ENCODE measurements around the gene CRY2. TPM values are rescaled to one million over a fixed set of nuclear protein-coding genes. Genes with fewer than 3 reads are reported as not detected.
A peak's percentile ranks its signal among the peaks of the same experiment; 100 is the strongest.

CRY2 gene
- total and polyA plus RNA-seq, 2 of the 13 experiments (the other 11 are each of a cell fraction or from before 2014, with no cell fraction given), result 10.1 to 12.2 TPM

- intact Hi-C loops (cut with micrococcal nuclease; ENCODE audit: unreplicated experiment) (no loop called here), in situ Hi-C loops (cut with HindIII; ENCODE audit: extremely low pct_ligation_motif_present, low pct_unique_long_range_greater_than_20kb) (no loop called here)
- POLR2A ChIA-PET, result interaction anchor here (0.9 kb wide), 1 partner anchor 34 kb away, joined by 3 read pairs; no protein-coding TSS in a partner anchor
- CTCF ChIA-PET (ENCODE audit: low intra/inter-chr PET ratio, low total read pairs), result no interaction called here
- Histone ChIP-seq H3K4me1 (ENCODE audit: insufficient read depth, low read length) (no peaks in the 10 kb centered on the region), H3K9ac (ENCODE audit: insufficient read depth, low read depth, low read length) (no peak overlapping the region), H2AFZ (ENCODE audit: low read length) (no peak overlapping the region), H4K20me1 (ENCODE audit: insufficient read depth, low read length) (no peaks in the 10 kb centered on the region), H3K79me2 (ENCODE audit: insufficient read depth, low read length) (no peaks in the 10 kb centered on the region), H3K4me3 (replicated peaks in 1 of 3; ENCODE audit: insufficient read depth in 1 of 3, low read depth in 2 of 3, low read length in 3 of 3) (no peak overlapping the region), H3K9me3 (ENCODE audit: low read length) (no peaks in the 10 kb centered on the region), H3K27me3 (ENCODE audit: control insufficient read depth in 1 of 2, insufficient read depth in 2 of 2, low read length in 2 of 2) (peaks cover 0 to 11% of the 10 kb centered on the region in 2 experiments; a peak in 1 of 5 replicates), H3K27ac (ENCODE audit: extremely low read length, insufficient read depth, low read length) (no peak overlapping the region), H3K4me2 (ENCODE audit: low read depth, low read length) (no peak overlapping the region), H3K36me3 (replicated peaks in 1 of 2; ENCODE audit: control insufficient read depth in 1 of 2, insufficient read depth in 2 of 2, low read length in 2 of 2) (no peaks in the 10 kb centered on the region)
- FAIRE-seq (no peak), ATAC-seq (no peak), DNase-seq (ENCODE audit: low spot score) (no peak)
- no TSS peak for BruUV-seq (replicated peaks)
- 14% methylated on average over 9 of the region's 9 CpGs for WGBS (ENCODE audit: low lambda C conversion rate)
- TF ChIP-seq ZSCAN29 (CRISPR knock-in tag; conservative IDR thresholded peaks at IDR 0.05) (no peak), ZNF768 (CRISPR knock-in tag; IDR thresholded peaks at IDR 0.05) (peak; percentile 36; the same call in 1 of the 2 replicates), ZNF501 (CRISPR knock-in tag; IDR thresholded peaks at IDR 0.05) (no peak), SKI (IDR thresholded peaks at IDR 0.05; ENCODE audit: partially characterized antibody) (no peak), KDM2A (CRISPR knock-in tag; IDR thresholded peaks at IDR 0.05; ENCODE audit: borderline replicate concordance, low read depth) (no peak)
Observed at GRCh38 chr11:45832811-45833441, 14.3 kb upstream of the CRY2 start.

GRCh38 chr11:45833761-45834160 lies 13.5 kb upstream of the CRY2 start:
- ChIA-PET CTCF (ENCODE audit: low intra/inter-chr PET ratio, low total read pairs) (no interaction called here), POLR2A (interaction anchor here (0.9 kb wide), 1 partner anchor 35 kb away, joined by 3 read pairs; no protein-coding TSS in a partner anchor)
- Histone ChIP-seq H3K4me1 (ENCODE audit: insufficient read depth, low read length) (no peaks in the 10 kb centered on the region), H3K4me2 (ENCODE audit: low read depth, low read length) (no peak overlapping the region), H3K27ac (ENCODE audit: extremely low read length, insufficient read depth, low read length) (no peak overlapping the region), H3K9me3 (ENCODE audit: low read length) (no peaks in the 10 kb centered on the region), H3K27me3 (ENCODE audit: control insufficient read depth in 1 of 2, insufficient read depth in 2 of 2, low read length in 2 of 2) (peaks cover 0 to 11% of the 10 kb centered on the region in 2 experiments; a peak in 1 of 5 replicates), H3K9ac (ENCODE audit: insufficient read depth, low read depth, low read length) (no peak overlapping the region), H3K36me3 (replicated peaks in 1 of 2; ENCODE audit: control insufficient read depth in 1 of 2, insufficient read depth in 2 of 2, low read length in 2 of 2) (no peaks in the 10 kb centered on the region), H4K20me1 (ENCODE audit: insufficient read depth, low read length) (no peaks in the 10 kb centered on the region), H3K79me2 (ENCODE audit: insufficient read depth, low read length) (no peaks in the 10 kb centered on the region), H2AFZ (ENCODE audit: low read length) (no peak overlapping the region), H3K4me3 (replicated peaks in 1 of 3; ENCODE audit: insufficient read depth in 1 of 3, low read depth in 2 of 3, low read length in 3 of 3) (no peak overlapping the region)
- TF ChIP-seq ZNF790 (CRISPR knock-in tag; IDR thresholded peaks at IDR 0.05; ENCODE audit: borderline replicate concordance) (no peak), ZNF792 (CRISPR knock-in tag; IDR thresholded peaks at IDR 0.05) (no peak), HDAC6 (IDR thresholded peaks at IDR 0.05; ENCODE audit: low read depth, low read length) (no peak), MAF1 (CRISPR knock-in tag; IDR thresholded peaks at IDR 0.05; ENCODE audit: borderline replicate concordance) (no peak), ZNF713 (CRISPR knock-in tag; IDR thresholded peaks at IDR 0.05) (no peak), HMGXB4 (CRISPR knock-in tag; IDR thresholded peaks at IDR 0.05; ENCODE audit: borderline replicate concordance in 1 of 2, low read depth in 1 of 2) (no peak), ZFP62 (CRISPR knock-in tag; IDR thresholded peaks at IDR 0.05) (no peak), NFKBIZ (CRISPR knock-in tag; IDR thresholded peaks at IDR 0.05) (no peak), ZBTB21 (CRISPR knock-in tag; IDR thresholded peaks at IDR 0.05) (no peak), KLF9 (CRISPR knock-in tag; IDR thresholded peaks at IDR 0.05; ENCODE audit: low read depth) (no peak), RFXANK (CRISPR knock-in tag; IDR thresholded peaks at IDR 0.05) (no peak), ZNF784 (CRISPR knock-in tag; IDR thresholded peaks at IDR 0.05; ENCODE audit: borderline replicate concordance) (no peak)
- no peak for FAIRE-seq
- WGBS (ENCODE audit: low lambda C conversion rate), result 38% methylated on average over 3 of the region's 3 CpGs
- intact Hi-C loops (cut with micrococcal nuclease; ENCODE audit: unreplicated experiment) (no loop called here), in situ Hi-C loops (cut with HindIII; ENCODE audit: extremely low pct_ligation_motif_present, low pct_unique_long_range_greater_than_20kb) (no loop called here)
- ATAC-seq, result no peak
- BruUV-seq (replicated peaks), result no TSS peak
- DNase-seq (ENCODE audit: low spot score), result no peak

Data from HepG2 (cell line).